Suprapubic skin (tissue), 3 donors: ENCODE data around the gene JPH2.

Source experiments
- CTCF ChIP-seq, 2 donors: fragments of 200-600 bp in 1 of 2; fragments of 450-650 bp in 1 of 2; sonication (generic) in 1 of 2; IDR thresholded peaks; one replicate each; pipeline ENCODE4 v1.5.1; 2016 to 2019; ENCODE audit warnings: antibody characterized with exemption in 2 of 2, mild to moderate bottlenecking in 1 of 2, moderate library complexity in 1 of 2
- EP300 ChIP-seq: sonication (generic); formaldehyde crosslinking; IDR thresholded peaks from one replicate; pipeline ENCODE4 v1.6.1; 2017; ENCODE audit warnings: antibody characterized with exemption

- no peak for TF ChIP-seq EP300
- no peak for TF ChIP-seq CTCF (IDR thresholded peaks at IDR 0.05)
These were observed 113.3 kb downstream of the JPH2 start for GRCh38 chr20:44073675-44074071.
